ENCODE data around the gene PTGFRN.

PTGFRN gene

DNA sequence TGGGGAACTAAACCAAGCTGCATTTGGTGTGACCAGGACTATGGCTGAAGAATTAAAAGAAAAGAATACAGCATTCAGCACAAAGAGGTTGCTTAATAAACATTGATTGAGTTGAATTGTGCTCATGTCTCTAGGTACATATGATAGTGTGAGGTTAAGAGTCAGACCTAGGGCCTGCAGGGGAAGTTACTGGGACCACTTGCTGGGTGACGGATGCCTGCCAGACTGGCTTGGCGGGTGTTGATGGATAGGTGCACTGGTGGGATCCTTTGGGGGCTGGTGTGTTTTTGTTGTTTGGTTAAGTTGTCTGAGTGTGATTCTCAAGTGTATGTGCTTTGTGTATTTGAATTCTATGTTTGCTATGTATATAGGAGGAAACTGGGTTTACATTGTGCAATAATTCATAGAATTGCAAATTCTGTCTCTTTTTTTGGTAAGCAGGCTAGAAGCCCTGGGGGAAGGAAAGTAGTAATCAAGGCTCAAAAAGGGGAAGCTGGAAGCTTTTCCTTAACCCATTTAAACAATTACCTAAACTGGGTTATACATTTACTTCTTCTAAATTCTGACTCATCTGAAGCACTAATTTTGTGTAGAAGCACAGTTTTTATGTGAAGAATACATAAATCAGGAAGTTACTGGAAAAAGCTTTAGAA, 93.6 kb downstream of the PTGFRN start:
- no peak for DNase-seq

GRCh38 chr1:117007719-117008013, 98.0 kb downstream of the PTGFRN start:
- no peak for DNase-seq

DNA sequence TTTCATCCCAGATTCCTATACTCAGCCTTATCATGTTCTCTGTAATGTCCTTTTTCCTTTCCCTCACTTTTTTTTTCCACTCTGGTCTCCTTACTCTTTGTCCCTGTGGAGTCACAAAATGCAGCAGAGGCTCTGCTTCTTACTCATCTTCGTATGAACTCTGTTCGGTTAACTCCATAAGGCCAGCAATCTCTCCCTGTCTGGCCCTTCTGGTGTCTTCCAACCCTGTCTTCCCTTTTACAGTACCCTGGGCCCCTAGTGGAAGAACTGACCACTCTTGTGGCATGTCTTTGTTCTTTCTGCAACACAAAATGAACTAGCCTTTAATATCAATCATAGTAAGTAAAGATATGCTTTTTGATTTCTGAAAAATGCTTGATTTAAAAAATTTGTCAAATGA, 98.9 kb downstream of the PTGFRN start:
- DNase-seq = no peak

GRCh38 chr1:117009132-117009531, 99.4 kb downstream of the PTGFRN start:
- DNase-seq = no peak

GRCh38 chr1:117010310-117010969, 100.7 kb downstream of the PTGFRN start:
- DNase-seq = no peak

DNA sequence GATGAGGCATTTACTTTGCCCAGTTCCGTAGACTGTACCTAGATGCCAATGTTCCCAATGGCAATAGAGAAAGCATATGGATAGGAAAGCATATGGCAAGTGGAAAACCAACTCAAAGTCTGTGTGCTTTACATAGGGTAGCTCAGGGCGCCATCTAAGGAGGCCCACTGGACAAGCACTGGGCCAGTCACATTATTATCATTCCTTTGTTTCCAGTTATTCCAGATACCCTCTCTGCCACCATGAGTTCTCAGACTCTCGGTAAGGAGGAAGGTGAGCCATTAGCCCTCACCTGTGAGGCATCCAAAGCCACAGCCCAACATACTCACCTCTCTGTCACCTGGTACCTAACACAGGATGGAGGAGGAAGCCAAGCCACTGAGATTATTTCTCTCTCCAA, 101.6 kb downstream of the PTGFRN start:
- no peak for DNase-seq

DNA sequence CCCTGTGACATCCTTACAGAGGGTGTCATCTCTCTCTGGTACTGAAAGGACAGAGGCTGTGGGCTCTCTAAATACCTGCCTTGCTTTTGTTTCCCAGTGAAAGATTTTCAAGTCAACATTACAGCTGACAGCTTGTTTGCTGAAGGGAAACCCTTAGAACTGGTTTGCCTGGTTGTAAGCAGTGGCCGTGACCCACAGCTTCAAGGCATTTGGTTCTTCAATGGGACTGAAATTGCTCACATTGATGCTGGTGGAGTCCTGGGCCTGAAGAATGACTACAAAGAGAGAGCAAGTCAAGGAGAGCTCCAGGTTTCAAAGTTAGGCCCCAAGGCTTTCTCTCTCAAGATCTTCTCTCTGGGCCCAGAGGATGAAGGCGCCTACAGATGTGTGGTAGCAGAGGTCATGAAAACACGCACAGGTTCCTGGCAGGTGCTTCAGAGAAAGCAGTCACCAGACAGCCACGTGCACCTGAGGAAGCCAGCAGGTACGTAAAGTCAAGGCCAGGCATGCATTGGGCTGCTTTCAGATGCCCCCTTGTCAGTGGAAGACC, 103.7 kb downstream of the PTGFRN start:
- DNase-seq = no peak

DNA sequence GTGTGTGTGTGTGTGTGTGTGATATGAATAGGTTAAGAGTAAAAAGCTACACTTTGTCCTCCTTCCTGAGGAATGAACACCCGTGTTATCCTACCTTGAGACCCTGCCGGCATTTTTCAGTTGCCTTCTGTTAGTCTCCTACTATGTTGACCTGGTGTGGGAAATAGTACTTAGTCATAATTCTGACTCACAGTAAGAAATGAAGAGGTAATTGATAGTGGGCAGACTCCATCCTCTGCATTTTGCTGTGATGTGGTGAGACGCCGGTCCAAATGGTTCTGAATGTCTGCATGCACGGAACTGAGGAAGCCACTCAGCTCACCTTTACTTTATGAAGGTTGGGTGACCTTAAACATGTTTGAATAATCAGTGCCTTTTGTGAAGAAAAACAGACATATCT, 104.5 kb downstream of the PTGFRN start:
- DNase-seq = peak; percentile 15 to 26

GRCh38 chr1:117015724-117016123, 106.0 kb downstream of the PTGFRN start:
- no peak for DNase-seq

GRCh38 chr1:117017062-117017461, 107.3 kb downstream of the PTGFRN start:
- no peak for DNase-seq

- no peak for DNase-seq
These were observed 107.9 kb downstream of the PTGFRN start for GRCh38 chr1:117017648-117018047.

DNA sequence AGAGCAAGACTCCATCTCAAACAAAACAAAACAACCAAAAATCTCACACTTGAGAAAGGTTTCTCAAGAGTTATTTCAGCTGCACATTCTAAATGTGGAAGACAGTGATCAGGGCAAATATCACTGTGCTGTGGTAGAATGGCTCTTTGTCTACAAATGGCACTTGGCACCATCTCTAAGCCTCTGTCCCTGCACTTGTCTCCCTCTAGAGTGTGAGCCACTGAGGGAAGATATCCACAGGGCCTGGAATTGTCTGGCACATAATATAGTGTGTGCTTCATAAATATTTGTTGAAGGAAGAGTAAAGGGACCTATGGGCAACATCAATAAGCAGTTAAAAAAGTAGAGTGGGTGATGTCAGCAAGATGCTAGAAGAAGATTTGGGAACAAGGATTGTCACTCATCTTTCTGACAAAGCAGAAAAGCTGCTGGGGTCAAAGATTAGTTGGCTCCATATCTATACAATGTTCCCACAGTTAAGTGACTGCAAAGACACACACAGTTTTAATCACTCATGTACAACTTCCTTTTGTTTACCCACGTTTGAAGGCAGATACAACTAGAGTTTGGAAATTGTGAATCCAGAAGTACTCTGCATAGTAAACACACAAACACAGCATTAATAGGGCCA, 110.9 kb downstream of the PTGFRN start:
- no peak for DNase-seq

- DNase-seq = no peak
These were observed 112.4 kb downstream of the PTGFRN start for GRCh38 chr1:117022114-117022513.

GRCh38 chr1:117025568-117025967, 115.9 kb downstream of the PTGFRN start:
- no peak for DNase-seq

DNA sequence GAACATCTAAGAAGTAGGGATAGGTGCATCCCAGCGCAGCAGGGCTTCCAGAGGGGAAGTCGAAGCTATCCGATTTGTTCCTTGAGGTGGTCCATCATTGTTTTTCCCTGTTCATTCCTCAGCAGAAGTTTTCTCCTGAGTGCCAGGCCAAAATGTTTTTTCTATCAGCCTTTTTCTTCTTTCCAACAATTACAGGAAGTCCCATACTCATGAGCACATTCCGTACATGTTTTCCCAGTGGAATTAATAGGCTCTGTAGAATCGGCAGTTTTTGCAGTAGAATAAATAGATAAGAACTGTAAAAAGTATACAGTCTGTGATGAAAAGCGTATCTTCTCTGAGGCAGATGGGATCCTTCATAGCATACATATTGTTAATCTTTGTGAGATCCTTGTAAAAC, 116.6 kb downstream of the PTGFRN start:
- no peak for DNase-seq

GRCh38 chr1:117029685-117030084, 120.0 kb downstream of the PTGFRN start:
- no peak for DNase-seq

GRCh38 chr1:117030271-117030877, 120.7 kb downstream of the PTGFRN start:
- no peak for DNase-seq

DNA sequence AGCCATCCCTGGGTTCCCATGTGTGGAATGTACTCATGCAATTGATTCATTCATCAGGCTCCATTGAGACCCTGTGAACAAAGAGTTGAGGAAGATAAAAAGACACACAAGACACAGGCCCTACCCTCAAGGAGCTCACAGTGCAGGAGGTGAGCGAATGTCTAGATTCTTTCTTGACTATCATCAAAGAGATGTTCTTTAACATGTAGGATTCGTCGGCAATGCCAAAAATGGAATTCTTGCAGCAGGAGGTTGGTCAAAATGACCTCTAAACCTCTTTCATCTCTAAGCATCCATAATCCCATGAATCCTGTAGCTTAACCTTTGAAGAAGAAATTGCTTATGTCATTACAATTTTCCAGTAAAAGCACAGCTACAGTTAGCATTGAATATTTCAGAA, 122.5 kb downstream of the PTGFRN start:
- no peak for DNase-seq

DNA sequence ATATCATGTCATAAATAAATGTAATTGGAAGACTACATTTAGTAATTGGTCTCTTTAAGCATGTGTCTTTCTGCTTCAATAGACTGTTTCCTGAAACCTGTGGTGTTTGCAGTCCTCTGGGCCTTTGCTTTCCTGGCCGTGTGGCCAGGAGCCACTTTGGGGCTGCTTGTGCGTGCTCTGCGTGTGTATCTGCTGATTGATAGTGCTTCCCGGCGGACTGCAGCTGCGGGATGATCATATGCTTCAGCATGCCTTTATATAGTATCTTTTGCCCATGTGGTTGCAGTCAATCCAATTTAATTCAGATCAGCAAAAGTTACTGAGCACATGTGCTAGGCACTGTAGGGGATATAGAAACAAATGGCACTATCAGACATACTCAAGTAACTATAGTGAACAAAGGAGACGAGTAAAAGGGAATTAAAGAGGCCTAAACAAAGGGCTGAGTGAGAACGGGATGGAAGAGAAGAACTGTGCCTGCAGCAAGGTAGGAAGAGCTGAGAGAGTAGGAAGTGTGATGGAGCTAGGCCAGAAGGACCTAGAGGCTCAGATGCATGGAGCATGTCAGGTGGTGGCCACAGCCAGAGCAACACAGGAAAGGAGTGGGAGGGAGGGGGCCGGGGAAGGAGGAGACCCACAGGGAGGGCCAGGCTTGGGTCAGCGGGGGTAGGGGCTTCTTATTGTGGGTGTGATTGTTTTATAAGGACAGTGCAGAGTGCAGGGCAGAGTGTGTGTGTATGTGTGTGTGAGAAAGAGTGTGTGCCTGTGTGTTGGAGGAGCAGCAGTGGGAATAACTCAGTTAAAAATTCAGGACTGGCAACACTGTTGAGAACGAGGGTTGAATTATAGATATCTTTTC, 123.2 kb downstream of the PTGFRN start:
- no peak for DNase-seq

DNA sequence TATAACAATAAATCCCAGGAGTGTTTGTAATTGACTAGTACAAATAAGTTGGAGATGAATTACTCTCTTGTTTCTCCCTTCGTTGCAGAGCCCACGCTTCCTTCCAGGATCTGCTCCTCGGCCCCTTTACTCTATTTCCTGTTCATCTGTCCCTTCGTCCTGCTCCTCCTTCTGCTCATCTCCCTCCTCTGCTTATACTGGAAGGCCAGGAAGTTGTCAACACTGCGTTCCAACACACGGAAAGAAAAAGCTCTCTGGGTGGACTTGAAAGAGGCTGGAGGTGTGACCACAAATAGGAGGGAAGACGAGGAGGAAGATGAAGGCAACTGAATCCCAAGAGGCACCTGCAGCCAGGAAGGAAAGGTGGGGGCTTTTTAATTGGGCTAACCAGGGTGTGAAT, 124.1 kb downstream of the PTGFRN start:
- DNase-seq = no peak

DNA sequence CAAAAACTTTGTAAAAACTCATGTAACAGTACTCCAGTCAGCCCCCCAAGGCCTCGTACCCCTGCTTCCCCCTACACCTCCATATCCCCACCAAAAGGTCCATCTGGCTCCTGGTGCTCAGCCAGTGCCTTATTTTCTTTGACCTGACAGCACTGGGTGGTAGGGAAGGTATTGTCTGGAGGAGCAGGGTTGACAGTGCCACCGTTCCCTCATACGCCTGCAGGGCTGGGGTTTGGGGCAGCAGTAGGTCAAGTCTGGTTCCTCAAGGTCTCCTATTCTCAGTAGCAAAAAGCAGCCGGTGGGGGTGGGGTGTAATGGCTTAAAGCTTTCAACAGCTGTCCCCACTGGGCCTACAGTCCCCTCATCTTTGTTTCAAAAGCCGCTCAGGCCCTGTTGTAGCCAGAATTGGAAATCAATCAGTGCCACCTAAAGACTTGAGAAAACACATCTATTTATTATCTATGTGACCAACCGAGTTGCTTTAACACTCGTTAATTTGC, 125.1 kb downstream of the PTGFRN start:
- no peak for DNase-seq

DNA sequence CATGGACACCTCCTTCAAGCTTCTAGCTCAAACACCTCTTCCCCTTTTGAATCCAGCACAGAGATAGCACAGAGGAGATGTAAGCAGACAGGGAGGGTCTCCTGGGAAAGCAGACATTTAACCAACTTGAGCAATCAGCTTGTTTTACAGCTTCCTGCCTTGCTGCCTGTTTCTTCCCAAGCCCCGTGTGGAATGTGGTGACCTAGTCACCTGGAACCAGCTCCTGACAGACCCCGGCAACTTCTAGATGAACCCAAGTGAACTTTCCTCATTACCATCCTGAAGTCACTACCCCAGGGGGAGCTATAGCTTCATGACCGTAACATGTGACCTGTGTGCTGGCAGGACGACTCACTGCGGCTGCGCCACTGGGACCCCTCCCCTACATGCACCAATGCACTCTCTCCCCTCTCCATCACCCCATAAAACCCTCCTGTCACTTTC, 126.3 kb downstream of the PTGFRN start:
- no peak for DNase-seq

DNA sequence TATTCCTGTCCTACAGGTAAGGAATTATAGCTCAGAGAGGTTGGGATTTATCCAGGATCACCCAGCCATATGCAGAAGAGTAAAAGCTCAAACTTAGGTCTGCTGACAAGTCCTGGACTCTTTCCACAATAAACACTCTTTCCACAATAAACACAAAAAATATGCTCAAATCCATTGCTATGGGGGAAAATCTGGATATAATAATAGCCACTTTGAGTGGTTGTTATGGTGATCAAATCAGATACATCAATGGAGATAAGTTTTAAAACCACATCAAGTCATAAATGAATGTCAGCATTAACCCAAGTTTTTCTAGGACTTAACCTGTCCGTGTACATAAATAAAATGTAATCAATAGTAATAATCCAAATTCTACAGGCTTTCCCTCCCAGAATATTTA, 128.1 kb downstream of the PTGFRN start:
- no peak for DNase-seq
